HFF-Myc (cell line): ENCODE data around the gene DLD.
"Not testable (repeated sequence)": the region's sequence is repeated elsewhere in the genome, so short reads cannot be mapped to it uniquely, and the experiment has no call there.

Experiments
- DNase-seq: peaks from one replicate; pipeline ENCODE4 v3.0.0-alpha.2; 2011; ENCODE audit warnings: low read depth; ENCODE audit errors: extremely low read depth
- H3K4me3 ChIP-seq: replicated peaks from 2 replicates; pipeline ENCODE4 v1.5.1; 2011; ENCODE audit warnings: low read depth, mild to moderate bottlenecking, control low read depth, low read length
- TF ChIP-seq, protein P1 (sequence below): IDR thresholded peaks from 2 replicates; pipeline ENCODE4 v1.5.1; 2012; ENCODE audit warnings: mild to moderate bottlenecking, low read depth, low read length, control low read depth; ENCODE audit errors: missing control alignments

DLD gene

DNA sequence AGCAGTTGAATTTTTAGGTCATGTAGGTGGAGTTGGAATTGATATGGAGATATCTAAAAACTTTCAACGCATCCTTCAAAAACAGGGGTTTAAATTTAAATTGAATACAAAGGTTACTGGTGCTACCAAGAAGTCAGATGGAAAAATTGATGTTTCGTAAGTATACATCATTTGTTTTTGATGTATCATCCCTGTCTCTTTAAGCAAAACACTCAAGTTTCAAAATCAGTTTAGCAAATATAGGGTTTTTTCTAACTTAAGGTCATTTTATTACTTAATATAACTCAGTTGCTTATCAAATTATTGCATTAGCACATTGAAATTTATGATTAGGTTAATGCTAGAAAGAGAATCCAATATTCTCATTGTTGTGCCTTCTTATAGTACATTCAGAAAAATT is 24.6 kb downstream of the DLD start:
- no peak for DNase-seq
- TF ChIP-seq, protein P1, sequence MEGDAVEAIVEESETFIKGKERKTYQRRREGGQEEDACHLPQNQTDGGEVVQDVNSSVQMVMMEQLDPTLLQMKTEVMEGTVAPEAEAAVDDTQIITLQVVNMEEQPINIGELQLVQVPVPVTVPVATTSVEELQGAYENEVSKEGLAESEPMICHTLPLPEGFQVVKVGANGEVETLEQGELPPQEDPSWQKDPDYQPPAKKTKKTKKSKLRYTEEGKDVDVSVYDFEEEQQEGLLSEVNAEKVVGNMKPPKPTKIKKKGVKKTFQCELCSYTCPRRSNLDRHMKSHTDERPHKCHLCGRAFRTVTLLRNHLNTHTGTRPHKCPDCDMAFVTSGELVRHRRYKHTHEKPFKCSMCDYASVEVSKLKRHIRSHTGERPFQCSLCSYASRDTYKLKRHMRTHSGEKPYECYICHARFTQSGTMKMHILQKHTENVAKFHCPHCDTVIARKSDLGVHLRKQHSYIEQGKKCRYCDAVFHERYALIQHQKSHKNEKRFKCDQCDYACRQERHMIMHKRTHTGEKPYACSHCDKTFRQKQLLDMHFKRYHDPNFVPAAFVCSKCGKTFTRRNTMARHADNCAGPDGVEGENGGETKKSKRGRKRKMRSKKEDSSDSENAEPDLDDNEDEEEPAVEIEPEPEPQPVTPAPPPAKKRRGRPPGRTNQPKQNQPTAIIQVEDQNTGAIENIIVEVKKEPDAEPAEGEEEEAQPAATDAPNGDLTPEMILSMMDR: no peak
- H3K4me3 ChIP-seq: no peak overlapping the region

DNA sequence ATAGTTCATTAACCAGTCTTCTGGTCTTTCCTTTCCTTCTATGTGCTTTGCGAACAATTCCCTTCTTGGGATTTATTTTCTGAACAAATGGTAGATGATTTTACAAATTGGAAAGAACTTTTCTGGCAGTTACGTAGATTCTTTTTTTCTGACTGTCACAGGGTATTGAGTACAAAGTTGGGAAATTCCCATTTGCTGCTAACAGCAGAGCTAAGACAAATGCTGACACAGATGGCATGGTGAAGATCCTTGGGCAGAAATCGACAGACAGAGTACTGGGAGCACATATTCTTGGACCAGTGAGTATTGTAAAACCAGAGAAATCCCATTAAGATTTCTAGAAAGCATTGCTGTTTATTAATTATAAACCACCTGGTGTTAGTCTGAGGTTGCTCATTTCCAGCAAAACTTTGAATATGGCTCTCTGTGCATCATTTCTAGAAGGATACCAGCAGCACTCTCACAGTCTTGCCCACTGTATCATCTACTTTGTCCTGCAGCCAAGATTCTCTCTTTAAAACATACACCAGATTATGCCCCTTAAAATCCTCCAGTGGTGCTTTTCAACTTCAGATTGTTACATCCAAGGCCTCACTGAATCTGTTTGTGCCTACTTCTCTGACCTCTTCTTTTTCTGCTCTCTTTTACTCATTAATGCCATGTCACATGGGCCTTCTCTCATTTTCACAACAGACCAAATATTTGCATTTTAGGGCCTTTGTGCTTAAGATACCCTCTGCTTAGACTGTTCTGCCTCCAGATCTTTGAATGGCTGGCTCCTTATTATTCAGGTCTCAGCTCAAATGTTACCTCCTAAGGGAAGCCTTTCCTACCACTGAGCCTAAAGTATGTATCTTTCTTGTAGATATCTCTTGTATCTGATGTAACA is 27.0 kb downstream of the DLD start:
- TF ChIP-seq, protein P1: no peak
- no peak overlapping the region for H3K4me3 ChIP-seq
- no peak for DNase-seq

DNA sequence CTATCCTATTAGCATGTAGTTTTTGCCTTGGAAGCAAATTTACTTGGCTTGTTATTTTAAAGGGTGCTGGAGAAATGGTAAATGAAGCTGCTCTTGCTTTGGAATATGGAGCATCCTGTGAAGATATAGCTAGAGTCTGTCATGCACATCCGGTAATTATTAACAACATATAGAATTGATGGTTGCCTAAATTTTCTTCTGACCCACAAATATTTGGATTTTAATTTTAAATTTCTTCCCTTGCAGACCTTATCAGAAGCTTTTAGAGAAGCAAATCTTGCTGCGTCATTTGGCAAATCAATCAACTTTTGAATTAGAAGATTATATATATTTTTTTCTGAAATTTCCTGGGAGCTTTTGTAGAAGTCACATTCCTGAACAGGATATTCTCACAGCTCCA is 28.0 kb downstream of the DLD start:
- DNase-seq: no peak
- H3K4me3 ChIP-seq: no peak overlapping the region

DNA sequence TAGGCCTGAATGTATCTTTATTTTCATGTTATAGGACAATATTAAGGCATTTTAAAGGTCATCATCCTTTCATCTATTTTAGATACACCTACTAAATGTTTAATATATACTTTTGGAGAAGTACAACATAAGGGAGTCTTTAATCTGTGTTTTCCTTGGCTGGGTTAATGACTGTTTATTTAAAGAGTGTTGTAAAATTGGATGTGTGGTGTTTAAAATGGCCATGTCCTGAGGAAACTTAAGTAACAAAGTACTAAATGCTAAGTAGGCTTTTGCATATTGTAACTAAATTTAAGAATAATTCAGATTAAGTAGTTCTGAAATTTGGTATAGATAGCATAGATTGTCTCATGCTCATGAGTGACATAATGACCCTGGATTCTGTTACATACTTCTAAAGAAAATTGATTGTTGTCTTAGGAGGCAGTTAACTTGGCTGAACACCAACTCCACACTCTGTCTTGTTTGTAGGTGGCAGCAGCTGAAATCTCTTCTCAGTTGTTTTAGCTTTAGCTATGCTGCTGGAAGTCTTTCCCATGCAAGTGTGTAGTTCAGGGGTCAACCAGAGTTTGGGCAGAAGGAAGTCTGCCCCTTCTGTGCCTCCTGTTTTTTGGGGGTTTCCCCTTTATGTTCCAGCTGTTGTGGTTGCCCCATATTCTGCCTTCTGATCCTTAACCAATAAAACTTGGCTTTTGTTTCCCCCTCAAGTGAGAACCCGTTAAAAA is 29.2 kb downstream of the DLD start:
- no peak for DNase-seq

More for the DNA sequence above, 28.0 kb downstream of the DLD start:
- TF ChIP-seq, protein P1: no peak

GRCh38 chr7:107921826-107922225 is 30.8 kb downstream of the DLD start:
- not testable (repeated sequence) for H3K4me3 ChIP-seq, DNase-seq

More for the DNA sequence above, 29.2 kb downstream of the DLD start:
- H3K4me3 ChIP-seq: no peak overlapping the region
- TF ChIP-seq, protein P1: no peak

- H3K4me3 ChIP-seq: no peak overlapping the region
- TF ChIP-seq, protein P1: no peak
- DNase-seq: no peak
Observed at GRCh38 chr7:107922886-107923285, 31.9 kb downstream of the DLD start.

DNA sequence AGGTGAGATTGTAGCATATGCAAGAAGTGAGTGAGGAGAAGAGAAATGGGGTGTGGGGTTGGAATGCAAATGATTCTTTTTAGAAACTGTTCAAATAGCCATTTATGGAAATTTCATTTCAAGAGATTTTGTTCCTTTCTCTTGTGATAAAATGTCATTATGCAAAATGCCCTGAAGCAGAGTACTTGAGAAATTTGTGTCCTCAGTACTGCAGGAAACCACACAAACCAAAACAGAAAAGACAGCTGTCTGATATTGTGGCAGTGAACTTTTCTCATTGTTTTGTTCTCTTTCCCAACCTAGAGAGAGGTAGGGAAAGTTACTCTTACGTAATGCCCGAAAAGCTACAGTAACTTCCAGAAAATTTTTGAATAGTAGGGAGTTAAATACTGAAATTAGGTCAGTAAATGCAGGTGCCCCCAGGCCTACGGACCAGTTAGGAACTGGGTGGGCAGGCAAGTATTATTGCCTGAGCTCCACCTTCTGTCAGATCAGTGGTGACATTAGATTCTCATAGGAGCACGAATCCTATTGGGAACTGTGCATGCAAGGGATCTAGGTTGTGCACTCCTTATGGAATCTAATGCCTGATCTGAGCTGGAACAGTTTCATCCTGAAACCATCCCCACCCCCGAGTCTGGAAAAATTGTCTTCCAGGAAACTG is 34.0 kb downstream of the DLD start:
- no peak for DNase-seq
- no peak overlapping the region for H3K4me3 ChIP-seq
- TF ChIP-seq, protein P1: no peak
